GM10847 (cell line): ENCODE measurements around the gene MMP25.

Experiments used
- POLR2A ChIP-seq: IDR thresholded peaks from 2 replicates; pipeline ENCODE4 v1.6.1; 2011; ENCODE audit not compliant: insufficient read length; ENCODE audit errors: extremely low read depth

The MMP25 gene

GRCh38 chr16:3070608-3071111, 24.3 kb downstream of the MMP25 start:
- no peak for TF ChIP-seq POLR2A

GRCh38 chr16:3071655-3072054, 25.3 kb downstream of the MMP25 start:
- TF ChIP-seq POLR2A: no peak

GRCh38 chr16:3073448-3073847, 27.1 kb downstream of the MMP25 start:
- no peak for TF ChIP-seq POLR2A

- TF ChIP-seq POLR2A: no peak
Observed at GRCh38 chr16:3074860-3075522, 28.6 kb downstream of the MMP25 start.

- no peak for TF ChIP-seq POLR2A
Observed at GRCh38 chr16:3075523-3075915, 29.2 kb downstream of the MMP25 start.

GRCh38 chr16:3076577-3076976, 30.2 kb downstream of the MMP25 start:
- no peak for TF ChIP-seq POLR2A

GRCh38 chr16:3080024-3080423, 33.7 kb downstream of the MMP25 start:
- TF ChIP-seq POLR2A: no peak

- no peak for TF ChIP-seq POLR2A
Observed at GRCh38 chr16:3084491-3084890, 38.1 kb downstream of the MMP25 start.

- no peak for TF ChIP-seq POLR2A
Observed at GRCh38 chr16:3084969-3085670, 38.8 kb downstream of the MMP25 start.

GRCh38 chr16:3085868-3086595, 39.7 kb downstream of the MMP25 start:
- TF ChIP-seq POLR2A: no peak

GRCh38 chr16:3086596-3087242, 40.4 kb downstream of the MMP25 start:
- no peak for TF ChIP-seq POLR2A

- TF ChIP-seq POLR2A: no peak
Observed at GRCh38 chr16:3087243-3088235, 41.2 kb downstream of the MMP25 start.

- TF ChIP-seq POLR2A: no peak
Observed at GRCh38 chr16:3088450-3088849, 42.1 kb downstream of the MMP25 start.

- no peak for TF ChIP-seq POLR2A
Observed at GRCh38 chr16:3088925-3089716, 42.8 kb downstream of the MMP25 start.
